GM12892 (cell line): ENCODE measurements around the gene CAP2.

ENCODE experiments used
- POLR2AphosphoS5 ChIP-seq: IDR thresholded peaks from 2 replicates; pipeline ENCODE4 v1.6.1; 2011; ENCODE audit warnings: low read depth, low read length, control low read depth
- TAF1 ChIP-seq: IDR thresholded peaks from 2 replicates; pipeline ENCODE4 v1.6.1; 2011; ENCODE audit warnings: low read depth, mild to moderate bottlenecking, control low read depth, low read length, borderline replicate concordance

GRCh38 chr6:17506962-17507361, 113.6 kb downstream of the CAP2 start:
- TF ChIP-seq POLR2AphosphoS5 (no peak), TAF1 (no peak)
